Measurements from ENCODE around the gene CBFB. TPM values are rescaled to one million over a fixed set of nuclear protein-coding genes. Genes with fewer than 3 reads are reported as not detected.

CBFB gene
- polyA plus RNA-seq, 1 donor from 2014 or later, result 32.6 TPM

DNA sequence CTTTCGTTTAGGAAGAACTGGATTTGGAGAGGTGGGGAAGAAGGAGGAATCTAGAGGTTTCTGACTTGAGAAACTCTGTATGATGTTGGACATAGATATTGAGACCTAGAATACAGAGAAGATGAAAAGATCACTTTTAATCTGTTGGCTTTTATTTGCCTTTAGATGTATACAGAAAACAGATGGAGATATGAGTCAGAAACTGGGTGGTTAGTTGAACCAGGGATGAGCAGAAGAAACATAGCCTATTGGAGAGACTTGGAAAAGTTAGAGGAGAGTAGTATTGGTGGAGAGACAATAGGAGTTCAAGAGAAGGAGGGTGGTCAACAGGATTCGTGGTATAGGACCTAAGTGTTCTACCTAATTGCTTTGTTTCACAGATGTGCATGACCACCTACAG is 85.8 kb downstream of the CBFB start:
- TF ChIP-seq RAD21 (conservative IDR thresholded peaks at IDR 0.05) (no peak), EZH2 (IDR thresholded peaks at IDR 0.05; ENCODE audit: borderline replicate concordance, insufficient read depth, low read length, poor library complexity, severe bottlenecking) (no peak)
- H3K9ac ChIP-seq (ENCODE audit: low read length), result no peak overlapping the region
- no peak overlapping the region for H3K4me2 ChIP-seq (ENCODE audit: low read length)
- no peak overlapping the region for H3K27ac ChIP-seq (ENCODE audit: low read length)
- no peak overlapping the region for H3K4me3 ChIP-seq (ENCODE audit: low read length)
- H4K20me1 ChIP-seq (ENCODE audit: insufficient read depth), result no peaks in the 10 kb centered on the region
- H3K9me3 ChIP-seq (ENCODE audit: low read length), result no peaks in the 10 kb centered on the region
- no peak overlapping the region for H2AFZ ChIP-seq (ENCODE audit: low read depth, low read length)
- H3K79me2 ChIP-seq (replicated peaks; ENCODE audit: insufficient read depth, low read length), result peaks cover 39% of the 10 kb centered on the region
- H3K9me2 ChIP-seq (ENCODE audit: insufficient read depth, low read length), result no peaks in the 10 kb centered on the region
- H3K27me3 ChIP-seq (ENCODE audit: insufficient read depth, low read depth, low read length), result no peaks in the 10 kb centered on the region
- H3K36me3 ChIP-seq (ENCODE audit: insufficient read depth, low read length), result no peaks in the 10 kb centered on the region
- no peaks in the 10 kb centered on the region for H3F3A ChIP-seq (ENCODE audit: insufficient read depth, low read length, poor library complexity, severe bottlenecking)

DNA sequence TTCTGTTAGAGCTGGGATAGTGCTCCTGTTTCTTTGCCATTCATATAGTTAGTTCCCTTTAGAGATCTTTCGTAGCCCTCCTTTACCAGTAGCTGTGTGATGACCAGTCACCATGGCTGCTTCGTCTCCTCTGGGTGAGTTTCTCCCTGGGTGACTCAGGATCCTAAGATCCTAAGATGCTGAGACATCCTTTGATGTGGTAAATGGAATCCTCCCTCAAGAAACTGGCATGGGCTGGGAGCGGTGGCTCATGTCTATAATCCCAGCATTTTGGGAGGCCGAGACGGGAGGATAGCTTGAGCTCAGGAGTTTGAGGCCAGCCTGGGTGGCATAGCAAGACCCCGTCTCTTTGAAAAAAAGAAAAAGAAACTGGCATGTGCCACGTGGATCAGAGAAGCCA is 86.7 kb downstream of the CBFB start:
- Histone ChIP-seq H3K79me2 (replicated peaks; ENCODE audit: insufficient read depth, low read length) (peaks cover 31% of the 10 kb centered on the region), H2AFZ (ENCODE audit: low read depth, low read length) (no peak overlapping the region), H3K27ac (ENCODE audit: low read length) (no peak overlapping the region), H3K4me3 (ENCODE audit: low read length) (no peak overlapping the region), H4K20me1 (ENCODE audit: insufficient read depth) (no peaks in the 10 kb centered on the region), H3F3A (ENCODE audit: insufficient read depth, low read length, poor library complexity, severe bottlenecking) (no peaks in the 10 kb centered on the region), H3K9me2 (ENCODE audit: insufficient read depth, low read length) (no peaks in the 10 kb centered on the region), H3K9ac (ENCODE audit: low read length) (no peak overlapping the region), H3K27me3 (ENCODE audit: insufficient read depth, low read depth, low read length) (no peaks in the 10 kb centered on the region), H3K9me3 (ENCODE audit: low read length) (no peaks in the 10 kb centered on the region), H3K36me3 (ENCODE audit: insufficient read depth, low read length) (no peaks in the 10 kb centered on the region), H3K4me2 (ENCODE audit: low read length) (no peak overlapping the region)
- TF ChIP-seq RAD21 (conservative IDR thresholded peaks at IDR 0.05), result no peak
- TF ChIP-seq MXI1 (conservative IDR thresholded peaks at IDR 0.05; ENCODE audit: poor library complexity, severe bottlenecking), result no peak
- no peak for TF ChIP-seq SMC3 (conservative IDR thresholded peaks at IDR 0.05; ENCODE audit: poor library complexity)
- TF ChIP-seq EP300 (conservative IDR thresholded peaks at IDR 0.05; ENCODE audit: poor library complexity, severe bottlenecking), result no peak
- TF ChIP-seq TAF1 (IDR thresholded peaks at IDR 0.05; ENCODE audit: low read depth), result no peak
- TF ChIP-seq POLR2AphosphoS5 (IDR thresholded peaks at IDR 0.05), result no peak
- TF ChIP-seq, protein P1, sequence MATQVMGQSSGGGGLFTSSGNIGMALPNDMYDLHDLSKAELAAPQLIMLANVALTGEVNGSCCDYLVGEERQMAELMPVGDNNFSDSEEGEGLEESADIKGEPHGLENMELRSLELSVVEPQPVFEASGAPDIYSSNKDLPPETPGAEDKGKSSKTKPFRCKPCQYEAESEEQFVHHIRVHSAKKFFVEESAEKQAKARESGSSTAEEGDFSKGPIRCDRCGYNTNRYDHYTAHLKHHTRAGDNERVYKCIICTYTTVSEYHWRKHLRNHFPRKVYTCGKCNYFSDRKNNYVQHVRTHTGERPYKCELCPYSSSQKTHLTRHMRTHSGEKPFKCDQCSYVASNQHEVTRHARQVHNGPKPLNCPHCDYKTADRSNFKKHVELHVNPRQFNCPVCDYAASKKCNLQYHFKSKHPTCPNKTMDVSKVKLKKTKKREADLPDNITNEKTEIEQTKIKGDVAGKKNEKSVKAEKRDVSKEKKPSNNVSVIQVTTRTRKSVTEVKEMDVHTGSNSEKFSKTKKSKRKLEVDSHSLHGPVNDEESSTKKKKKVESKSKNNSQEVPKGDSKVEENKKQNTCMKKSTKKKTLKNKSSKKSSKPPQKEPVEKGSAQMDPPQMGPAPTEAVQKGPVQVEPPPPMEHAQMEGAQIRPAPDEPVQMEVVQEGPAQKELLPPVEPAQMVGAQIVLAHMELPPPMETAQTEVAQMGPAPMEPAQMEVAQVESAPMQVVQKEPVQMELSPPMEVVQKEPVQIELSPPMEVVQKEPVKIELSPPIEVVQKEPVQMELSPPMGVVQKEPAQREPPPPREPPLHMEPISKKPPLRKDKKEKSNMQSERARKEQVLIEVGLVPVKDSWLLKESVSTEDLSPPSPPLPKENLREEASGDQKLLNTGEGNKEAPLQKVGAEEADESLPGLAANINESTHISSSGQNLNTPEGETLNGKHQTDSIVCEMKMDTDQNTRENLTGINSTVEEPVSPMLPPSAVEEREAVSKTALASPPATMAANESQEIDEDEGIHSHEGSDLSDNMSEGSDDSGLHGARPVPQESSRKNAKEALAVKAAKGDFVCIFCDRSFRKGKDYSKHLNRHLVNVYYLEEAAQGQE (IDR thresholded peaks at IDR 0.05; ENCODE audit: borderline replicate concordance), result no peak

DNA sequence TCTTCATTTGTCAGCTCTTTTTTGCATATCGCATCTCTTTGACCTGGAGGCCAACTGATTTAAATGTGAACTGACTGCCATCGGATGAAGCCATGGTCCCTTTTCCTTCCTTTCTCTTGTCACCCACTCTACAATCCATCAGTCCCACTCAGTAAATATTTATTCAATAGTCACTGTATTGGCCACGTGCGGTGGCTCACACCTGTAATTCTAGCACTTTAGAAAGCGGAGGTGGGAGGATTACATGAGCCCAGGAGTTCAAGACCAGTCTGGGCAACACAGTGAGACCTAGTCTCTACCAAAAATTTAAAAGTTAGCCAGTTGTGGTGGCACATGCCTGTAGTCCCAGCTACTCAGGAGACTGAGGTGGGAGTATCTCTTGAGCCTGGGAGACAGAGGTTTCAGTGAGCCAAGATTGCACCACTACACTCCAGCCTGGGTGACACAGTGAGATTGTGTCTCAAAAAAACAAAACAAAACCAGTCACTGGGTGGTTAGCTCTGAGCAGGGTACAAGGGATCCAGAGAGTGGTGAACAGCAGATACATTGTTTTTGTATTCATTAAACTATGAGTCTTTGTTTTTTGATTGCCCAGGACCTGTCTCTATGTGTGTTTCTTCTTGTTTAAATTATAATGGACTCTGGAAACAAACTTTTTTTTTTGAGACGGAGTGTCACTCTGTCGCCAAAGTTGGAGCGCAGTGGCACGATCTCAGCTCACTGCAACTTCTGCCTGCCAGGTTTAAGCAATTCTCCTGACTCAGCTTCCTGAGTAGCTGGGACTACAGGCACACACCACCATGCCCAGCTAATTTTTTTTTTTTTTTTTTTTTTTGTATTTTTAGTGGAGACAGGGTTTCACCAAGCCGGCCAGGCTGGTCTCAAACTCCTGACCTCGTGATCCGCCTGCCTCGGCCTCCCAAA is 87.7 kb downstream of the CBFB start:
- Histone ChIP-seq H2AFZ (ENCODE audit: low read depth, low read length) (no peak overlapping the region), H4K20me1 (ENCODE audit: insufficient read depth) (no peaks in the 10 kb centered on the region), H3K4me3 (ENCODE audit: low read length) (no peak overlapping the region), H3K9me2 (ENCODE audit: insufficient read depth, low read length) (no peaks in the 10 kb centered on the region), H3K4me2 (ENCODE audit: low read length) (no peak overlapping the region), H3K27ac (ENCODE audit: low read length) (no peak overlapping the region), H3K9me3 (ENCODE audit: low read length) (no peaks in the 10 kb centered on the region), H3K79me2 (replicated peaks; ENCODE audit: insufficient read depth, low read length) (peaks cover 23% of the 10 kb centered on the region), H3K9ac (ENCODE audit: low read length) (no peak overlapping the region), H3K27me3 (ENCODE audit: insufficient read depth, low read depth, low read length) (no peaks in the 10 kb centered on the region), H3K36me3 (ENCODE audit: insufficient read depth, low read length) (no peaks in the 10 kb centered on the region), H3F3A (ENCODE audit: insufficient read depth, low read length, poor library complexity, severe bottlenecking) (no peaks in the 10 kb centered on the region)
- TF ChIP-seq, protein P2, sequence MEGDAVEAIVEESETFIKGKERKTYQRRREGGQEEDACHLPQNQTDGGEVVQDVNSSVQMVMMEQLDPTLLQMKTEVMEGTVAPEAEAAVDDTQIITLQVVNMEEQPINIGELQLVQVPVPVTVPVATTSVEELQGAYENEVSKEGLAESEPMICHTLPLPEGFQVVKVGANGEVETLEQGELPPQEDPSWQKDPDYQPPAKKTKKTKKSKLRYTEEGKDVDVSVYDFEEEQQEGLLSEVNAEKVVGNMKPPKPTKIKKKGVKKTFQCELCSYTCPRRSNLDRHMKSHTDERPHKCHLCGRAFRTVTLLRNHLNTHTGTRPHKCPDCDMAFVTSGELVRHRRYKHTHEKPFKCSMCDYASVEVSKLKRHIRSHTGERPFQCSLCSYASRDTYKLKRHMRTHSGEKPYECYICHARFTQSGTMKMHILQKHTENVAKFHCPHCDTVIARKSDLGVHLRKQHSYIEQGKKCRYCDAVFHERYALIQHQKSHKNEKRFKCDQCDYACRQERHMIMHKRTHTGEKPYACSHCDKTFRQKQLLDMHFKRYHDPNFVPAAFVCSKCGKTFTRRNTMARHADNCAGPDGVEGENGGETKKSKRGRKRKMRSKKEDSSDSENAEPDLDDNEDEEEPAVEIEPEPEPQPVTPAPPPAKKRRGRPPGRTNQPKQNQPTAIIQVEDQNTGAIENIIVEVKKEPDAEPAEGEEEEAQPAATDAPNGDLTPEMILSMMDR (IDR thresholded peaks at IDR 0.05; ENCODE audit: poor library complexity, severe bottlenecking), result no peak
- TF ChIP-seq, protein P1 (IDR thresholded peaks at IDR 0.05; ENCODE audit: borderline replicate concordance), result no peak
- no peak for TF ChIP-seq EP300 (conservative IDR thresholded peaks at IDR 0.05; ENCODE audit: poor library complexity, severe bottlenecking)
- TF ChIP-seq TAF1 (IDR thresholded peaks at IDR 0.05; ENCODE audit: low read depth), result no peak
- TF ChIP-seq RAD21 (conservative IDR thresholded peaks at IDR 0.05), result no peak
- TF ChIP-seq SMC3 (conservative IDR thresholded peaks at IDR 0.05; ENCODE audit: poor library complexity), result no peak
